DND-41 (cell line): Measurements from ENCODE around the gene ME3.

Source experiments
- EZH2 ChIP-seq: IDR thresholded peaks from 3 replicates; pipeline ENCODE4 v1.6.1; 2012; ENCODE audit warnings: borderline replicate concordance, low read depth, mild to moderate bottlenecking, moderate library complexity, low read length, inconsistent platforms; ENCODE audit not compliant: severe bottlenecking
- TF ChIP-seq, protein P1 (sequence below): IDR thresholded peaks from 2 replicates; pipeline ENCODE4 v1.5.1; 2012; ENCODE audit warnings: borderline replicate concordance, low read length, moderate library complexity, mild to moderate bottlenecking; ENCODE audit not compliant: poor library complexity, severe bottlenecking; ENCODE audit errors: extremely low read depth

DNA sequence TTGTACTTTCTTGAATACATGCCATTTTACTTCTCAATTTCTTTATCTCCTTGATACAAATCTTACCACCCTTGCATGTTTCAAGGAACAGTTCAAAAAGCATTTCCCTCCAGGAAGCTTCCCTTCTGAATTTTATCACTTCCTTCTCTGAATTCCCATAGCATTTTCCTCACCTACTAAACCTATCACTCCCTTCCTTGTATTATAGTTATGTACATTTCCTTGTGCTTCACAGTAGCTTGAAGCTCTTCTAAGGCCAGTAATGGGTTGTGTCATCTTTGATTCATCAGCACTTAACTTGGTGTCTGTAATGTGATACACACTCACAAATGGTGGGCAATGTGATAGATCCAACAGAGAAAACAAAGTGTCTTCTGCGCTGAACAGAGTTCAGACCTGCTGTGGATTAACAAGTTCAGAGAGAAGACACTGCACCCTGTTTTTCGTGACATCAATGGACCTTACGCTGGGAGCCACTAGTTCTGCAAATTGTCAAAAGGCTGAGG is 170.2 kb downstream of the ME3 start:
- TF ChIP-seq, protein P1, sequence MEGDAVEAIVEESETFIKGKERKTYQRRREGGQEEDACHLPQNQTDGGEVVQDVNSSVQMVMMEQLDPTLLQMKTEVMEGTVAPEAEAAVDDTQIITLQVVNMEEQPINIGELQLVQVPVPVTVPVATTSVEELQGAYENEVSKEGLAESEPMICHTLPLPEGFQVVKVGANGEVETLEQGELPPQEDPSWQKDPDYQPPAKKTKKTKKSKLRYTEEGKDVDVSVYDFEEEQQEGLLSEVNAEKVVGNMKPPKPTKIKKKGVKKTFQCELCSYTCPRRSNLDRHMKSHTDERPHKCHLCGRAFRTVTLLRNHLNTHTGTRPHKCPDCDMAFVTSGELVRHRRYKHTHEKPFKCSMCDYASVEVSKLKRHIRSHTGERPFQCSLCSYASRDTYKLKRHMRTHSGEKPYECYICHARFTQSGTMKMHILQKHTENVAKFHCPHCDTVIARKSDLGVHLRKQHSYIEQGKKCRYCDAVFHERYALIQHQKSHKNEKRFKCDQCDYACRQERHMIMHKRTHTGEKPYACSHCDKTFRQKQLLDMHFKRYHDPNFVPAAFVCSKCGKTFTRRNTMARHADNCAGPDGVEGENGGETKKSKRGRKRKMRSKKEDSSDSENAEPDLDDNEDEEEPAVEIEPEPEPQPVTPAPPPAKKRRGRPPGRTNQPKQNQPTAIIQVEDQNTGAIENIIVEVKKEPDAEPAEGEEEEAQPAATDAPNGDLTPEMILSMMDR, result no peak
- TF ChIP-seq EZH2, result no peak
